ENCODE measurements around the gene CHRM1. TPM values are rescaled to one million over a fixed set of nuclear protein-coding genes. Genes with fewer than 3 reads are reported as not detected.

The CHRM1 gene
- total RNA-seq, 1 experiment from 2014 or later = not detected

DNA sequence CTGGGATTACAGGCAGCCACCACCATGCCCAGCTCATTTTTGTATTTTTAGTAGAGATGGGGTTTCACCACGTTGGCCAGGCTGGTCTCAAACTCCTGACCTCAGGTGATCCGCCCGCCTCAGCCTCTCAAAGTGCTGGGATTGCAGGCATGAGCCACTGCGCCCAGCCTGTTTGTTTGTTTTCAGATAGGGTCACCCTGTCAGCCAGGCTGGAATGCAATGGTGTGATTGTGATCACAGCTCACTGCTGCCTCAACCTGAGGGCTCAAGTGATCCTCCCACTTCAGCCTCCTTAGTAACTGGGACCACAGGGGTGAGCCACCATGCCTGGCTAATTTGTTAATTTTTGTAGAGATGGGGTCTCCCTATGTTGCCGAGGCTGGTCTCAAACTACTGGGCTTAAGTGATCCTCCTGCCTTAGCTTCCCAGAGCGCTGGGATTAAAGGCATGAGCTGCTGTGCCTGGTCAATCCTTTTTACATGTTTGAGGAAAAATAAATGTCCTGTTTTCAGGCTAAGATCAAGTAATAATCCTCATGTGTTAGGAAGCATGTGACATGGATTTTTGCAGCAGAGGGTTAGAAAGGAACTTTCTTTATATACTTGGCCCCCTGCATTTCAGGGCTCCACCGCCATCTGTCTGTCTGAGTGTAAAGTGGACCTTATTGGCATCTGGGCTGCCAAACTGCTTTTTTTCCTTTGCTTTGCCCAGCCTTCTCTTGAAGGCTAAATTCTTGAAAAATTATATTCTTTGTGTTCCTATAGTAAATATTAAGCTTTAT, 45.3 kb downstream of the CHRM1 start:
- no peak overlapping the region for H2BK5ac ChIP-seq (ENCODE audit: insufficient read length, low read length)
- no peak overlapping the region for H3K9ac ChIP-seq (ENCODE audit: extremely low read depth, insufficient read length, low read length)
- H4K8ac ChIP-seq (replicated peaks; ENCODE audit: insufficient read length, low read depth, low read length) = no peak overlapping the region
- no peak overlapping the region for H3T11ph ChIP-seq (ENCODE audit: low read length)
- H3K79me1 ChIP-seq (ENCODE audit: insufficient read depth, low read depth, low read length, poor library complexity, severe bottlenecking) = peaks cover 8% of the 10 kb centered on the region
- no peaks in the 10 kb centered on the region for H3K27me3 ChIP-seq (ENCODE audit: insufficient read depth, low read length)
- H2AK5ac ChIP-seq (ENCODE audit: insufficient read length, low read length) = no peak overlapping the region
- H3K4ac ChIP-seq (ENCODE audit: low read depth, low read length) = no peak overlapping the region
- peaks cover 2% of the 10 kb centered on the region in 2 experiments; a peak in 3 of 5 replicates for H3K9me3 Mint-ChIP-seq
- peak overlapping the region in 1 of 3 experiments; percentile 80; a peak in 1 of 7 replicates for H3K27ac Mint-ChIP-seq
- peaks cover 2% of the 10 kb centered on the region; the same call in 1 of the 2 replicates for H3K27me3 Mint-ChIP-seq (ENCODE audit: low read depth)
- H2AFZ ChIP-seq (ENCODE audit: low read length) = no peak overlapping the region
- no peak overlapping the region for H2BK120ac ChIP-seq (ENCODE audit: low read depth, low read length, poor library complexity, severe bottlenecking)
- H4K20me1 ChIP-seq (ENCODE audit: control insufficient read depth, insufficient read depth, insufficient read length) = no peaks in the 10 kb centered on the region
- no peak overlapping the region for H4K91ac ChIP-seq (ENCODE audit: insufficient read length, low read depth, low read length)
- peaks cover 31 to 75% (median 53%) of the 10 kb centered on the region in 3 experiments for H3K36me3 Mint-ChIP-seq (ENCODE audit: insufficient read depth in 1 of 3, low read depth in 3 of 3)
- H2BK12ac ChIP-seq (ENCODE audit: insufficient read length, low read depth, low read length) = no peak overlapping the region
- no CpG with 5 or more reads among the region's 7 CpGs for WGBS (ENCODE audit: extremely low coverage, insufficient read length, low lambda C conversion rate)
- no peak overlapping the region for H4K5ac ChIP-seq (ENCODE audit: insufficient read length, low read depth, low read length)
- TF ChIP-seq, protein P1, sequence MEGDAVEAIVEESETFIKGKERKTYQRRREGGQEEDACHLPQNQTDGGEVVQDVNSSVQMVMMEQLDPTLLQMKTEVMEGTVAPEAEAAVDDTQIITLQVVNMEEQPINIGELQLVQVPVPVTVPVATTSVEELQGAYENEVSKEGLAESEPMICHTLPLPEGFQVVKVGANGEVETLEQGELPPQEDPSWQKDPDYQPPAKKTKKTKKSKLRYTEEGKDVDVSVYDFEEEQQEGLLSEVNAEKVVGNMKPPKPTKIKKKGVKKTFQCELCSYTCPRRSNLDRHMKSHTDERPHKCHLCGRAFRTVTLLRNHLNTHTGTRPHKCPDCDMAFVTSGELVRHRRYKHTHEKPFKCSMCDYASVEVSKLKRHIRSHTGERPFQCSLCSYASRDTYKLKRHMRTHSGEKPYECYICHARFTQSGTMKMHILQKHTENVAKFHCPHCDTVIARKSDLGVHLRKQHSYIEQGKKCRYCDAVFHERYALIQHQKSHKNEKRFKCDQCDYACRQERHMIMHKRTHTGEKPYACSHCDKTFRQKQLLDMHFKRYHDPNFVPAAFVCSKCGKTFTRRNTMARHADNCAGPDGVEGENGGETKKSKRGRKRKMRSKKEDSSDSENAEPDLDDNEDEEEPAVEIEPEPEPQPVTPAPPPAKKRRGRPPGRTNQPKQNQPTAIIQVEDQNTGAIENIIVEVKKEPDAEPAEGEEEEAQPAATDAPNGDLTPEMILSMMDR (conservative IDR thresholded peaks at IDR 0.05) = 0 out of 3 replicates have a peak, but pooled peaks have one; percentile 13
- no peaks in the 10 kb centered on the region for H3K9me3 ChIP-seq (ENCODE audit: control insufficient read depth, low read depth, low read length)
- H3K4me2 ChIP-seq (ENCODE audit: insufficient read depth, insufficient read length, low read length) = no peak overlapping the region
- H3K23ac ChIP-seq (ENCODE audit: insufficient read length, low read depth, low read length) = no peak overlapping the region
- H3K4me1 ChIP-seq (ENCODE audit: insufficient read depth, low read length) = no peaks in the 10 kb centered on the region; the same call in 1 of the 2 replicates
- no peak overlapping the region for H3K27ac ChIP-seq (ENCODE audit: insufficient read length, low read depth, low read length)
- H3K79me2 ChIP-seq (ENCODE audit: insufficient read depth, low read length) = peaks cover 6% of the 10 kb centered on the region; the same call in 1 of the 2 replicates
- H2BK20ac ChIP-seq (ENCODE audit: low read depth, low read length, poor library complexity, severe bottlenecking) = no peak overlapping the region
- no peak for DNase-seq
- no peak overlapping the region for H3K56ac ChIP-seq (ENCODE audit: insufficient read length, low read depth, low read length)
- H3K18ac ChIP-seq (ENCODE audit: insufficient read length, low read depth, low read length) = no peak overlapping the region
- H2BK15ac ChIP-seq (ENCODE audit: low read depth, low read length) = no peak overlapping the region
- peaks cover 14 to 21% of the 10 kb centered on the region in 2 experiments for H3K4me1 Mint-ChIP-seq
- no peak overlapping the region for H3K4me3 Mint-ChIP-seq
- no peak overlapping the region for H3K14ac ChIP-seq (ENCODE audit: insufficient read depth, low read length)
- H3K23me2 ChIP-seq (ENCODE audit: insufficient read length, low read depth, low read length, poor library complexity, severe bottlenecking) = peaks cover 7% of the 10 kb centered on the region
